GM12878 (cell line): Measurements from ENCODE around the gene CHDH.

Source experiments
- BCLAF1 ChIP-seq: fragments of 450-650 bp; IDR thresholded peaks from 2 replicates; pipeline ENCODE4 v1.6.1; 2017; ENCODE audit warnings: antibody characterized with exemption, mild to moderate bottlenecking, moderate library complexity
- CTCF ChIP-seq, 3 experiments: IDR thresholded peaks in 2 of 3; conservative IDR thresholded peaks in 1 of 3; 2 replicates each; pipeline ENCODE4 v1.5.1; 2011; ENCODE audit warnings: low read depth in 3 of 3, low read length in 3 of 3, mild to moderate bottlenecking in 3 of 3, control low read depth in 2 of 3, moderate library complexity in 2 of 3, inconsistent platforms in 1 of 3, mixed read lengths in 1 of 3; ENCODE audit not compliant: control insufficient read depth in 2 of 3, insufficient read depth in 1 of 3; ENCODE audit errors: extremely low read depth in 1 of 3
- FOXM1 ChIP-seq: IDR thresholded peaks from 2 replicates; pipeline ENCODE4 v1.6.1; 2012; ENCODE audit warnings: low read depth, mild to moderate bottlenecking, inconsistent platforms, low read length, moderate library complexity
- NRF1 ChIP-seq: conservative IDR thresholded peaks from 2 replicates; pipeline ENCODE4 v1.6.1; 2011; ENCODE audit warnings: mild to moderate bottlenecking, low read depth, low read length, improper control_type of control experiment
- ZBTB33 ChIP-seq: fragments of 450-650 bp; IDR thresholded peaks from 2 replicates; pipeline ENCODE4 v1.6.1; 2017; ENCODE audit warnings: mild to moderate bottlenecking

GRCh38 chr3:53833700-53834099 lies 12.5 kb downstream of the CHDH start:
- no peak for TF ChIP-seq NRF1
- no peak for TF ChIP-seq CTCF (IDR thresholded peaks at IDR 0.05 in 2 of 3, conservative IDR thresholded peaks at IDR 0.05 in 1 of 3; ENCODE audit: control insufficient read depth in 2 of 3, extremely low read depth in 1 of 3, insufficient read depth in 1 of 3, low read depth in 3 of 3, low read length in 3 of 3)
- TF ChIP-seq ZBTB33, result no peak
- no peak for TF ChIP-seq FOXM1
- TF ChIP-seq BCLAF1, result no peak
